ENCODE measurements around the gene CDC42BPA. TPM values are rescaled to one million over a fixed set of nuclear protein-coding genes. Genes with fewer than 3 reads are reported as not detected.

CDC42BPA gene
- total and polyA plus RNA-seq, 2 of the 13 experiments (the other 11 are each of a cell fraction or from before 2014, with no cell fraction given), result 6.5 to 16.0 TPM

- FAIRE-seq, result no peak
- in situ Hi-C loops (cut with HindIII; ENCODE audit: extremely low pct_ligation_motif_present, low pct_unique_long_range_greater_than_20kb), result no loop called here
These were observed 14.6 kb downstream of the CDC42BPA start for GRCh38 chr1:227303662-227304061.

More at GRCh38 chr1:227303662-227304061, 14.6 kb downstream of the CDC42BPA start:
- CTCF ChIA-PET (ENCODE audit: low intra/inter-chr PET ratio, low total read pairs), result no interaction called here
- Histone ChIP-seq H3K9me3 (ENCODE audit: low read length) (no peaks in the 10 kb centered on the region), H3K79me2 (ENCODE audit: insufficient read depth, low read length) (peaks cover 24% of the 10 kb centered on the region), H3K4me3 (replicated peaks in 1 of 3; ENCODE audit: insufficient read depth in 1 of 3, low read depth in 2 of 3, low read length in 3 of 3) (no peak overlapping the region), H2AFZ (ENCODE audit: low read length) (no peak overlapping the region), H3K27ac (ENCODE audit: extremely low read length, insufficient read depth, low read length) (no peak overlapping the region), H3K27me3 (ENCODE audit: control insufficient read depth in 1 of 2, insufficient read depth in 2 of 2, low read length in 2 of 2) (no peaks in the 10 kb centered on the region), H3K4me2 (ENCODE audit: low read depth, low read length) (no peak overlapping the region), H3K4me1 (ENCODE audit: insufficient read depth, low read length) (0 out of 2 replicates have a peak, but pooled peaks cover 13% of the 10 kb centered on the region), H4K20me1 (ENCODE audit: insufficient read depth, low read length) (no peaks in the 10 kb centered on the region), H3K9ac (ENCODE audit: insufficient read depth, low read depth, low read length) (no peak overlapping the region), H3K36me3 (replicated peaks in 1 of 2; ENCODE audit: control insufficient read depth in 1 of 2, insufficient read depth in 2 of 2, low read length in 2 of 2) (no peaks in the 10 kb centered on the region)
- intact Hi-C loops (cut with micrococcal nuclease; ENCODE audit: unreplicated experiment), result no loop called here
- no TSS peak for BruUV-seq (replicated peaks)
- TF ChIP-seq ZSCAN30 (CRISPR knock-in tag; IDR thresholded peaks at IDR 0.05) (no peak), SNAPC5 (CRISPR knock-in tag; IDR thresholded peaks at IDR 0.05; ENCODE audit: borderline replicate concordance) (no peak), ZFP1 (CRISPR knock-in tag; IDR thresholded peaks at IDR 0.05) (no peak), FOXJ3 (CRISPR knock-in tag; IDR thresholded peaks at IDR 0.05; ENCODE audit: borderline replicate concordance) (no peak), JUNB (CRISPR knock-in tag; IDR thresholded peaks at IDR 0.05; ENCODE audit: borderline replicate concordance) (no peak), PREB (CRISPR knock-in tag; IDR thresholded peaks at IDR 0.05) (no peak), BORCS8-MEF2B (CRISPR knock-in tag; IDR thresholded peaks at IDR 0.05) (no peak), FUBP1 (CRISPR knock-in tag; IDR thresholded peaks at IDR 0.05; ENCODE audit: borderline replicate concordance) (no peak), HNF4A (CRISPR knock-in tag; IDR thresholded peaks at IDR 0.05) (no peak), DRAP1 (CRISPR knock-in tag; IDR thresholded peaks at IDR 0.05) (no peak), ZSCAN21 (CRISPR knock-in tag; IDR thresholded peaks at IDR 0.05; ENCODE audit: borderline replicate concordance) (no peak), ZNF891 (CRISPR knock-in tag; IDR thresholded peaks at IDR 0.05) (no peak)
- DNase-seq (ENCODE audit: low spot score) (no peak), ATAC-seq (no peak)
- POLR2A ChIA-PET, result no interaction called here
